Measurements from ENCODE around the gene MPZL3.
"Not testable (repeated sequence)": the region's sequence is repeated elsewhere in the genome, so short reads cannot be mapped to it uniquely, and the experiment has no call there.

Gene MPZL3

GRCh38 chr11:118184784-118185579 lies 67.2 kb downstream of the MPZL3 start:
- no peak for DNase-seq (ENCODE audit: low read depth in 2 of 2)

GRCh38 chr11:118183691-118184090 lies 68.5 kb downstream of the MPZL3 start:
- DNase-seq (ENCODE audit: low read depth in 2 of 2), result not testable (repeated sequence)

- no peak for DNase-seq (ENCODE audit: low read depth in 2 of 2)
Measured at GRCh38 chr11:118180300-118180703, 71.9 kb downstream of the MPZL3 start.

- DNase-seq (ENCODE audit: low read depth in 2 of 2), result no peak
Measured at GRCh38 chr11:118176778-118177134, 75.4 kb downstream of the MPZL3 start.
